ENCODE data around the gene FGF22. TPM values are rescaled to one million over a fixed set of nuclear protein-coding genes. Genes with fewer than 3 reads are reported as not detected.
A peak's percentile ranks its signal among the peaks of the same experiment; 100 is the strongest.
"Not testable (repeated sequence)": the region's sequence is repeated elsewhere in the genome, so short reads cannot be mapped to it uniquely, and the experiment has no call there.

Gene FGF22
- total RNA-seq, 1 donor from 2014 or later = 0.24 TPM

DNA sequence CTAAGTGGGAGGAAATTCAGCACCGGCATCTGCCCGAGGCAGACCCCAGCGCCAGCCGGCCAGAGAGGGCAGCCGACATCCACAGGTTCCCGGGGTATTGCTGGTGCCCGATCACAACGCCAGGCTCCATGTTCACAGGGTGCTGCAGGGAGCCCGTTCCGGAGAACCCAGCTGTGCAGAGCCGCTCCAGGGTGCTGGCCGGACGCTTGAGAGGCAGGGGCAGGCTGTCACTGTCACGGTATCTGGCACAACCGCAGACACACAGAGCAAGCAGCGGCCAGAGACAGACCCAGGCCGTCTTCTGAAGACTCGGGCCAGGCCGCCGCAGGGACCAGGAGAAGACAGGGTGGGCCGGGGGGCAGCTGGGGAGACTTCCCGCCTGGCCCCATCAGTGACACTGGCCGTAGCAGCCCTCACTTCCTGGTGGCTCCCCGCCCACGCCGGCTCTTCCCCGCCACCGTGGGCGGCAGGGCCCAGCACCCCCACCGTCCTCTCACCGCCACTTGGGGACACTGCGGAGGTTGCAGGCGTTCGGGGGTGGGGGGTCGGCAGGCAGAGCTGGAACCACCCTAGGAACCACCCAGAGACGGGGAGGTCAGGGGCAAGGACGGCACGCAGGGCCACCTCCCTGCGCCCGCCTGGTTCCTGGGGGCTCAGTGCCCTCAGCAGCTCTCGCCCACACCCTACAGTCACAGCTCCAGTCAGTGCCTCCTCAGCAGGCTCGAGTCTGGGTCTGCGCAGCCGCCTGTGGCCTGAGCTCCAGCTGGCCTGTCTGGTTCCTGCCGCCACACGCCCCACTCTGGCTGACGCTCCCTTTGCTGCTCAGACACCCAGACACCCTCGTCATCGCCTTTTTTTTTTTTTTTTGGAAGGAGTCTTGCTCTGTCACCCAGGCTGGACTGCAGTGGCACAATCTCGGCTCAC, 19.5 kb downstream of the FGF22 start:
- no peak for DNase-seq (ENCODE audit: low spot score)

DNA sequence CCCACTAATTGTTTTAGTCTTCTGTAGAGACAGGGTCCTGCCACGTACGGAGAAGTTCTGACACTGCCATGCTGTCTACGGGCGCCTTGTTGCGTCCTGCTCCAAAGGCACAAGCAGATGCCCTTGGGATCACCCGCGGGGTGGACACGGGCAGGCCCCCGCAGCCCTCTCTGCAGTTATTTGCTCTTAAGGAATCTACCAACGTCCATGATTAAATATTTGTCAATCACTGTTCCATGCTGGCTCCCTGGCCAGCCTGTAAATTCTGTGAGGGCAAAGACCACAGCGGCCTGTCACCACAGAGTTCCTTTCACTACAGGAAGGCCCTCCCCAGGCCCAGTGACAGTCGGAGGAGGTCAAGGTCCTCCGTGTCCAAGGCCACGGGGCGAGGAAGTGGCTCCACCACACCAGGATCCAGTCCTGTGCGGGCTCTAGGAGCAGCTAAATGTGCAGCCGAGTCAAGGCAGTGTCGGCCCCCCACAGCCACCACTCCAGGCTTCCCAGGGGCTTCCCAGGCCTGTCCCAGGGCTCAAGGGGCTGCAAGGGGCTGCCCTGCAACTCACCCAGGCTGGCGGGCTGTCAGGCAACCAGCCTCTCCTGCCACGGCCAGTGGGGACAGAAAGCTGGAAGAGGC, 21.2 kb downstream of the FGF22 start:
- DNase-seq (ENCODE audit: low spot score) = no peak

DNA sequence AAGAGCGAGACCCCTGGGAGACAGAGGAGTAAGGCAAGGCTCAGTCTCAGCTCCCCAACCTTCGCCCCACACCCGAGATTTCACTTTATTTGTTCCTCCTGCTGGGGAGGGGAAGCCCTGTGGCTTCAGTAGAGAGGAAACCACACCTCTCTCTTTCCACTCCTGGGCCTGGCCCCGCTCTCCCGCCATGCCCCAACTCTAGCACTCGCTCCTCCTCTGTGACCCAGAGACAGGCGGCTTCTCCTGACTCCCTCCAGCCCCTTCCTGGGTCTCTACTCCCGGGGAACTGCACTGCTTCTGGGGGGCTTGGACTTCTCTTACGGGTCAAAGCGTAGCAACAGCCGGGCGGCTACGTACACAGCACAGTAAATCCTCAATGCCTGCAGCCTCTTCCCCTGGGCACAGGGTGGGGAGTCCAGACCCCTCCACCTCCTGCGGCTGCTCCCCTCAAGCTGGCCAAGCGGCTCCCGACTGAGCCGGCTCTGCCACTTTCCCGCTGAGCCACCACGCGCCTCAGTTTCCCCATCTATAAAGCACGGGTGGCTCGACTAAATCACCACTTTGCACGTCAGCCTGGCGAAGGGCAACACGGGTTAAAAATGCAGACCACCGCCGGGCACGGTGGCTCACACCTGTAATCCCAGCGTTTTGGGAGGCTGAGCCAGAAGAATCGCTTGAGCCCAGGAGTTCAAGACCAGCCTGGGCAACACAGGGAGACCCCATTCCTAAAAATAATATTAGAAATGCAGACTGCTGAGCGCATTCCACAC, 21.9 kb downstream of the FGF22 start:
- no peak for DNase-seq (ENCODE audit: low spot score)

DNA sequence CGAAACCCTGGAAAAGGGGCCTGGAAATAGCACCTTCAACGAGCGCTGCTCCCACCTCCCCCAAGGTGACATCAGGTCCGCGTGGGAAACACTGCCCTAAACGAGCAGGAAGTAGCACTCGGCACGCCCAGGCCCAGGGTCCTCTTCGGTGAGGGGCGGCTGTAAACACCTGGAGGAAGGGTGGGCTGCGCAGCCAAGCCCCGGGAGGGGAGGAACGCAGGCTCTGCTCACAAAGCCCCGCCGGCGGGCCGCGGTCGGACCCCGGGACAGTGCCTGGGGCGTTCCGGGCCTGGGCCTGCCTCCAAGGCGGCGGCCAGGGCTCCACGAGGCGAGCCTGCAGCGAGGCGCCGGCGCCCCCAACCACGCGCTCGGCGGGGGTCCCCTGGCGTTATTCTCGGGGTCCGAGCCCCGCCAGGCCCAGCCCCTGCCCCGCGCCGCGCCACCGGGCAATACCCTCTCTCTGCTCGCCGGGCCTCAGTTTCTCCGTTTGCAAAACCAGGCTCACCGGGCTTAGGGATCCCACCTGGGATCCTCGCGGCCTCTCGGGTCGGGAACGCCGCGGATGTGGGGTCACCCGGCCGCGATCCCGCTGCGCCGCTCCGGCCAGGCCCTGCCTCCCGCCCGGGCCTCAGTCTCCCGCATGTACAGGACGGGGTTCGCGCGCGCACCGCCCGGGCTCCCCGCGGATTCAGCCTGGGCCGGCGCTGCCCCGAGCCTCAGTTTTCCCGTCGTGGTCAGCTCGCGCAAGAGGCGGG, 22.7 kb downstream of the FGF22 start:
- no peak for DNase-seq (ENCODE audit: low spot score)

DNA sequence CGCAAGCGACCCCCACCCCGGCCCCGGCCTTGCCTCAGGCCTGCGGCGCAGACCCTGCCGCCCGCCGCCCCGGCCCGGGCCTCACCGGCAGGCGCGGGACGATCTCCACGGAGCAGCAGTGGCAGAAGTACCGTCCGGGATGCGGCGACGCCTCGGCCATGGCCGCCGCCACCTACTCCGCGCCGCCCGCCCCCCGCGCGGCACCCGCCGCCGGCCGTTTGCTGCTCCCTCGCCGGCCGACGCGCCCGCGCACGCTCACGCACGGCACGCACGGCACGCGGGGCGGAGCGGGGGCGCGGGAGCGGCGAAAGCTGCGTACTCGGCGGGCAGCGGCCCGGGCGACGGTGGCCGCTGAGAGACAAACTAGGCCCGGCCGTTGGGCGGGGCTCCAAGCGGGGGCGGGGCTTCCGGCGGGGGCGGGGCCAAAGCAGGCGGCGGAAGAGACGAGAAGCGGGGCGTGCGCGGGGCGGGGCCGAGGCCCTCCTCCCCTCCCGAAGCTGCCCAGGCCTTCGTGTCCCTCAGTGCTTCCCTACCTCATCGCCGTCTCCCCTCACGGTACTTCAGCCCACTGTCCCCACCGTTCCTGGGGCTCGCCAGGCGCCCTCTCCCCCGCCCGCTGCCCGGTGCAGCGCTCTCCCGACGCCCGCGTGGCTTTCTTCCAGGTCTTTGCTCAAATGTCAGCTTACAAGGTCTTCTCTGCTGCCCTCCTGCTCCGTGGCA, 23.4 kb downstream of the FGF22 start, which contains the start of gene RNF126:
RNF126 (minus strand) TSS at position 253 of the 720 bp plus-strand sequence; CDS start at position 160, 93 bp downstream.
- DNase-seq (ENCODE audit: low spot score) = peak; percentile 88

DNA sequence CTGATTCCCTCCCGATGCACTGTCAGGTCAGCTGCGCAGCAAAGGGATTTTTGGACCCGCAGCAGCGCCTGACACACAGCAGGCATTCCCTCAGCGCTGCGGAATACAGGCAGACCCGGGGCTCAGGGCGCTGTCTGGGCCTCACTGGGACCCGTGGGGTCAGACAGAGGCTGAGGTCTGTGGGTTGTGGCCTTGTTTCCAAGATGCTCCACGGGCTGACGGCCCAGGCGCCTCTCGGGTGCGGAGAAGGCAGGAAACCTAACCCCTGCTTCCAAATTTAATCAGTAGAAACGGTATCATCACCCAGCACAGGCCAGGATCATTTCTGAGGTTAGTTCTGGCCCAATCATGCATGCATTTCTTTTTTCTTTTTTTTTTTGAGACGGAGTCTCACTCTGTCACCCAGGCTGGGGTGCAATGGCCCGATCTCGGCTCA, 24.0 kb downstream of the FGF22 start:
- DNase-seq (ENCODE audit: low spot score) = no peak

DNA sequence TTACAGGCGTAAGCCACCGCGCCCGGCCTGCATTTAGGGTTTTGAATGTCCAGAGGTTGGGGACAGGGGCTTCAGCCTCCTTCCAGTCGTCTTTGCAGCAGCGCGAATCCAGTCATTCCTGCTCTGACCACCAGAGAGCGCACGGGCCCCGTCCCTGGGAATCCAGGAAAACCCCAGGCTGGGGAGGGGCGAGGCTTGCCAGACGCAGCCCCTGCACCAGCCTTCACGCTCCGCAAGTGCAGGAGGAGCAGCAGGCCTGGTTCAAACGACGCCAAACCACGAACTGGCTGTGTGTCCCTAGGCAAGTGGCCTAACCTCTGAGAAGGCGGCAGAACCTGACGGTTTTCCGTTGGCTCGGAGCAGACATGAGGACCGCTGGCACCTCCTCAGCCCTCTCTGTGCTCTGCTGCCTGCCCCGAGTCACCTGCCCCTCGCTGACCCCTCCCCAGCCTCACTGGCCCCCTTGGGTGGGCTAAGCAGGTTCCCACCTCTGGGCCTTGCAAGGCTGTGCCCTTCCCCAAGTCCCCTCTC, 25.3 kb downstream of the FGF22 start:
- peak; percentile 86 for DNase-seq (ENCODE audit: low spot score)

DNA sequence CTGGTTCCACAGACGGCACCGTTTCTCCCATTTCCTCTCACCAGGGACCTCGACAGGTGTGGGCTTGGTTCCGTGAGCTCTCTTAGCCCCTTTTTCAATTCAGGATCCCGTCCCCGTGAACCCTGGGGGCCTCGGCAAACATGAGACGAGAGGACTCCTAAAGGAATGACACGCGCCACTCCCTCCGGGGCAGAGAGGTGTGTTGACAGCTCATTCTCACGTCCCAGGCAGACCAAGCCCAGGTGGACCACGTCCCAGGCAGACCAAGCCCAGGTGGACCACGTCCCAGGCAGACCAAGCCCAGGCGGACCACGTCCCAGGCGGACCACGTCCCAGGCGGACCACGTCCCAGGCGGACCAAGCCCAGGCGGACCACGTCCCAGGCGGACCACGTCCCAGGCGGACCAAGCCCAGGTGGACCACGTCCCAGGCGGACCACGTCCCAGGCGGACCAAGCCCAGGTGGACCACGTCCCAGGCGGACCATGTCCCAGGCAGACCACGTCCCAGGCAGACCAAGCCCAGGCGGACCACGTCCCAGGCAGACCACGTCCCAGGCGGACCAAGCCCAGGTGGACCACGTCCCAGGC, 27.4 kb downstream of the FGF22 start:
- not testable (repeated sequence) for DNase-seq (ENCODE audit: low spot score)

DNA sequence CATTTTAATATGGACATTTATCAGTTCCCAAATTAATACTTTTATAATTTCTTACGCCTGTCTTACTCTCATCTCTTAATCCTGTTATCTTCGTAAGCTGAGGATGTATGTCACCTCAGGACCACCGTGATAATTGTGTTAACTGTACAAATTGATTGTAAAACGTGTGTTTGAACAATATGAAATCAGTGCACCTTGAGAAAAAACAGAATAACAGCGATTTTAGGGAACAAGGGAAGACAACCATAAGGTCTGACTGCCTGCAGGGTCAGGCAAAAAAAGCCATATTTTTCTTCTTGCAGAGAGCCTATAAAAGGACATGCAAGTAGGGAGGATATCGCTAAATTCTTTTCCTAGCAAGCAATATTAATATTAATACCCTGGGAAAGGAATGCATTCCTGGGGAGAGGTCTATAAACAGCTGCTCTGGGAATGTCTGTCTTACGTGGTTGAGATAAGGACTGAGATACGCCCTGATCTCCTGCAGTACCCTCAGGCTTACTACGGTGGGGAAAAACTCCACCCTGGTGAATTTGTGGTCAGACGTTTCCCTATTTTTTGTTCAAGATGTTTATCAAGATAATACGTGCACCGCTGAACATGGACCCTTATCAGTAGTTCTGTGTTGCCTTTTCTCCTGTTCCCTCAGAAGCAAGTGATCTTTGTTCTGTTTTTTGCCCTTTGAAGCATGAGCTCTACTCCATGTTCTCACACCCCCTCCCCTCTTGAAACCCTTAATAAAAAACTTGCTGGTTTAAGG, 29.2 kb downstream of the FGF22 start:
- DNase-seq (ENCODE audit: low spot score) = not testable (repeated sequence)

DNA sequence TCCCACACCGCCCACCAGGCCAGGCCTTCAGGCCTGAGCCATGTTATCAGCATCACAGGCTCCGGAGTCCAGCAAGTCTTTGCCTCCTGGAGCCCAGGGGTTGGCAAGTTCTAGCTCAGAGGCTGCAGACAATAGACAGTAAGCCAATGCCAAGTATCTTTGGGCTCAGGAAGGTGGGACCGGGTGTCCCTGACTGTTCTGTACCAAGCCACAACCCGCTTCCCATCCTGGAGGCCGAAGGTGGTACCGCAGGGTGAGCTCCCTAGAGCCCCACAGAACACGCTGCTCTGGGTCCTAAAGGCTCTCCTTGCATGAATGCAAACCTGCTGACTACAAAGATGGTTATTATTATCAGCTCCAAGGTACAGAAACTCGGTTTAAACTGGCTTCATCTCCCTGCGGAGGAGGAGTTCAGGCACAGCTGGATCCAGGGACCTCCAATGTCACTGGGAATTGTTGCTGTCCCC, 31.0 kb downstream of the FGF22 start:
- no peak for DNase-seq (ENCODE audit: low spot score)

DNA sequence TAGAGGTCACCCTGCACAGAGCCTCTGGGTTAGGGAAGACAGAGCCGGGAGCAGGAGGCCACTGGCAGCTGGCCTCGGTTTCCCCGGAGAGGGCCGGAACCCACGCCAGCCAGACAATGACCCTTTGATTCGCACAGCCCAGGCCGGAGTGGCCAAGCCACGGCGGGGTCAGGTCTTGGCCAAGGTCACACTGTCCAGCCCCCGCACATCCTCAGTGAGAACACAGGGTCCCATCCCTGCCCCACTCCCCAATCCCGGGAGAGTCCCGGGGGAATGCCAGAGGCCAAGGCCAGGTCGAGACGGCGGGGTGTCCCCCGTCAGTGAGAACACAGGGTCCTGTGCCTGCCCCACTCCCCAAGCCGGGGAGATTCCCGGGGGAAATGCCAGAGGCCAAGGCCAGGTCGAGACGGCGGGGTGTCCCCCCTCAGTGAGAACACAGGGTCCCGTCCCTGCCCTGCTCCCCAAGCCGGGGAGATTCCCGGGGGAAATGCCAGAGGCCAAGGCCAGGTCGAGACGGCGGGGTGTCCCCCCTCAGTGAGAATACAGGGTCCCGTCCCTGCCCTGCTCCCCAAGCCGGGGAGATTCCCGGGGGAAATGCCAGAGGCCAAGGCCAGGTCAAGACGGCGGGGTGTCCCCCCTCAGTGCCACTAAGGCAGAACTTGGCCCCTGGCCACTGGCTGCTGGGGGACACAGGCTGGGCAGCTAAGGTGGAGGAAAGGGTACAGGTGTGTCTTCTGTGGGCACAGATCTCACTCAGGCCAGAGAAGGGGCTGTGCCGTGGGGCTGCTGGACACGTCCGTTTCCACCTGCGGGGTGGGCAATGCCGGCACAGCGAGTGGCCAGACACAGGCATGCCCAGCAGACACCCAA, 34.8 kb downstream of the FGF22 start:
- no peak for DNase-seq (ENCODE audit: low spot score)

DNA sequence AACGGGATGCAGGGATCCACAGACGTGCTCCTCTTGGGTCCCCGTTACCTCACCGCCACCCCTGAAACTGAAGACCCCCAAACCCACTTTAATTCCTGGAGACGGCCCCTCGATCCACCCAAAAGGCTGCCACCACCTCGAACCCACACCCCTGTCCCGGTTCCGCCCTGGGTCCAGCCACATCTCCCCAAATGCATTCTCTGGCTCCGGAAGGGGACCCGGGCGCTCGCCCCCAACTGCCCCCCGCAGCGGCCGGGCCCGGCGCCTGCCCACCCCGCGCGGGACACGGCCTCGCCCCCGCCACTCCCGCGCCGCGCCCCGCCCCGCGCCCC, 36.3 kb downstream of the FGF22 start:
- no peak for DNase-seq (ENCODE audit: low spot score)

DNA sequence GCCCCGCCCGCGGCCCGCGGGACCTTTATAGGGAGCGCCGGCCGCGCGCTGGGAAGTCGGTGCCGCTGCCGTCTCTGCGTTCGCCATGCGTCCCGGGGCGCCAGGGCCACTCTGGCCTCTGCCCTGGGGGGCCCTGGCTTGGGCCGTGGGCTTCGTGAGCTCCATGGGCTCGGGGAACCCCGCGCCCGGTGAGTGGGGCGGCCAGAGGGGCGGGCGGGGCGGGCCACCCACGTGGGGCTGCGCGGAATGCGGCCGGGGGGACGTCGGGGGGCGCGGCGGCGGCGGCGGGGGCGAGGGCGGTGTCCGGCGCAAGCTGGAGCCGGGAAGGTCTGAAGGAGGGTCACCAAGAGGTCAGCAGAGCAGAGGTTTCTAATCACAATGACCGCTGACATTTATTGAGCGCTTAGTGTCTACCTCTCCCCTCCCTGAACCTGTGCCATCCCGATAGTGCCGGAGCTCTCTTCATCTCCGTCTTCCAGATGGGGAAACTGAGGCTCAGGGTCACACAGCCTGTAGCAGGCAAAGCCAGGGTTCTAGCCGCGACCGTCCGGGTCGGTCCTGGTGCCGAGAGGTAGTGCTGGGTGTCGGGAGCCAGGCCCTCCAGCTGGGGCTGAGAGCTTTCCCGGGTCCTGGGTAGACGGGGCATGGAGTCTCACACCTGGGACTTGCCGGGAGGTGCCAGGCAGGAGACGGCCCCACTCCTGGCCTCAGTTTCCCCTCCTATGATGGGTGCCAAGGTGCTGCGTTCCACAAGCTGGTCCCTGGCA, 36.8 kb downstream of the FGF22 start, which contains the start of gene FSTL3:
FSTL3 (plus strand) TSS at position 54 of the 767 bp plus-strand sequence; CDS start at position 86, 32 bp downstream.
- no peak for DNase-seq (ENCODE audit: low spot score)

DNA sequence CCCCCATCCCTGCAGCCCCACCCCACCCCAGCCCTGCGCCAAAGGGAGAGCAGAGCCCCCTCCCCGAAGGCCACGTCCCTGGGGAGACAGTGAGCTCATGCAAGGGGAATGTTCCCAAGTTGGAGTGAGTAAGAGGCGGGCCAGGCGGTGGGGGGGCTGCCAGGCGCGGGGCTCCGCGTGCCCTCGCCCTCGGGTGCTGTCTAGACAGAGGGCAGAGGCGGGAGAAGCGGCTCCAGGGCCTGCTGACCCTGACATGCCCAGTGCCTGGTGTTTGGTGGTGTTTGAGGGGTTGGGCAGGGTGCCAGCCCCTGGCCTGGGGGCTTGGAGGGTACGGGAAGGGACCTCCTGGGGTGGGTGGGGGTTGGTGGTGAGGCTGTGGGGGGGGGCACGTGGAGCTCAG, 37.5 kb downstream of the FGF22 start:
- peak; percentile 85 for DNase-seq (ENCODE audit: low spot score)

DNA sequence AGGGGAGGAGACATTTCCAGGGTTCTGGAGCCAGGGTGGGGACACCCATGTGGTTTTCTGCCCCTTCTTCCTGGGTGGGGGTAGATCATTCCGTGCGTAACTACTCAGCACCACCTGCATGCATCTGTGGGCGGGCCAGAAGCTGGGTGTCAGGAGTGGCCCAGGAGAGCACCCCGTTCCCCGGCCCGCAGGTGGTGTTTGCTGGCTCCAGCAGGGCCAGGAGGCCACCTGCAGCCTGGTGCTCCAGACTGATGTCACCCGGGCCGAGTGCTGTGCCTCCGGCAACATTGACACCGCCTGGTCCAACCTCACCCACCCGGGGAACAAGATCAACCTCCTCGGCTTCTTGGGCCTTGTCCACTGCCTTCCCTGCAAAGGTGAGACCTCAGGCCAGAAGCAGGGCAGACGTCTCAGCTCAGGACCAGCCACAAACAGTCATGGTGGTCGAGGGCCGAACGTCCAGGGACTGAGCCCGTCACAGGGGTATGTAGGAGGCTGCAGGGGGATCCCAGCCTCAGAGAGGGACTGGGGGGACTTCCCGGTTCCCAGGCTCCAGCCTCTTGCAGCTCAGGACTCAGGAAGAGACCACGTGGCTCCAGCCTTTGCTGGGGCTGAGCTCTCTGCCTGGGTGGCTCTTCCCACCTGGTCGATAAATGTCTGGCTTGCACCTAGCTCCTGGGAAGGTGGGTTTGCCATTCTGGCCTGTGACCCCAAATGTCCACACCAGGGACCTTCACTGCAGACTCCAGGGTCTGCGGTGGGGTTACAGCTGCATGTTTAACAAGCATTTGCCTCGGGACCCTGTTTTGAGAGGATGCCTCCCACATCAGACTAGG, 38.1 kb downstream of the FGF22 start:
- no peak for DNase-seq (ENCODE audit: low spot score)

DNA sequence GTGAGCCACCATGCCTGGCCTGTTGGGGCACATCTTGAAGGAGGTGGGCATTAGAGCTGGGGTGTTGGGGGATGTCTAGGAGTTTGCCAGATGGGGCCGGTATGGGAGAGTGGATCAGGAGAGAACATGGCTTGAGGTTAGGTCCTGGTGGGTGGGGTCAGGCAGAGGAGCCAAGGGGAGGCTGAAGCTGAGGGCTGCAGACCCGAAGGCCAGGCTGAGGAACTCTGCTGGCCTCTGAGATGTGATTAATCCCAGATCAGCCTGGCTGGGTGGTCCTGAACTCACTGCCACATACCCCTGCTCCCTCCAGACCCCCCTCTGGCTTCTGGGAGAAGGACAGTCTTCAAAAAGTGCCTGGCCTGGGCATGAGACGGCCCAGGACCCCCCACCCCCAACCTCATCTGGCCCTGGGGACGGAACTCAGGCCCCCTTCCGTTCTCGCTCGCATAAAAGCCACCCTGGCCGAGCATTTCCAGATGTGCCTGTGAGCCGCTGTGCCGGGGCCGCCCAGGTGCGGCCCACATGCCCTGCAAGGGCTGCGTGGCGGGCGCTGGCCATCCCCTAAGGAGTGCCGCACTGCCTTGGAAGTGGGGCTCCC, 39.2 kb downstream of the FGF22 start:
- no peak for DNase-seq (ENCODE audit: low spot score)
